ENCODE results near the gene PNKD. TPM values are rescaled to one million over a fixed set of nuclear protein-coding genes. Genes with fewer than 3 reads are reported as not detected.

Gene PNKD
- total and polyA plus RNA-seq, 9 donors: 23.3 to 74.5 (median 48.1) TPM

DNA sequence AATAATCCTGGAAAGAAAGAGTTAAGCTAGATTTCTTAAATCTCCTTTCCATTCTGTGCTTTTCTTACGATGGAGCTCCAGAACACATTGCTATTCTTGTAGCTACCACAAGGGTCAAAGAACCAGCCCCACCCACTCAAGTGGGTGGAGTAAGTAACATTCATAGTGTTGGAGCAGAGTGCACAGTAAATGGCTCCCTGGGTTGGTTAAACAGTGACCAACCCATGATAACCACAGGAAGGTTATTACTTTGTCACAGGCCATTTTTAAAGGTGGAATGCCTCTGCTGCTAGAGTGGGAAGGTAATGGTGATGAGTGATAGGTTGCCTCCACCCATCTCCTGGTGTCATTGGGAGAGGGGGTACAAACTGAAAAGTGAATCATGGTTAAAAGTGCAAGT lies 39.4 kb upstream of the PNKD start:
- 0% methylated on average over 1 of the region's 1 CpG for WGBS, 3 donors
- H3K4me1 ChIP-seq (ENCODE audit: insufficient read depth): peaks cover 14% of the 10 kb centered on the region

DNA sequence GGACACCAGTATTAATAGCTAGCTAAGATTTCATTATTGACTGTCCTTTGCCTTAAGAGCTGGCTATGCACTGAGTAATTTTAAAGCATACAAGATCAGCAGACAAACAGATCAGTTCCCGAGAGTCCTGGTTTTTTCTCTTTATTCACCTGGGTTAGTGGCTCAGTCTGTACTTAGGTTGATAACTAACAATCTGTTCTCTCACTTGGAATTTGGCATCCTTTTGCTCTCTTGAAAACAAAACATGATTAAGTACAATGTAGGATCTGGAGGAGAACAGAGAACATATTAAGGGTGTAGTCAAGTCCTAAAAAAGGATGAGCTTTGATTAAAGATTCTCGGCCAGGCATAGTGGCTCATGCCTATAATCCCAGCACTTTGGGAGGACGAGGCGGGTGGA lies 36.8 kb upstream of the PNKD start:
- Histone ChIP-seq H3K27ac (no peak overlapping the region), H3K9me3 (no peaks in the 10 kb centered on the region), H3K36me3 (no peaks in the 10 kb centered on the region), H3K4me1 (ENCODE audit: insufficient read depth) (peaks cover 12% of the 10 kb centered on the region), H3K4me3 (no peak overlapping the region), H3K27me3 (no peaks in the 10 kb centered on the region)
- DNase-seq: no peak
- 46 to 63% (median 58%) methylated on average over 4 of the region's 4 CpGs for WGBS, 3 donors
- intact Hi-C loops (cut with DNase I): no loop called here
- TF ChIP-seq POLR2A (IDR thresholded peaks at IDR 0.05) (no peak), EP300 (IDR thresholded peaks at IDR 0.05) (no peak)

More for the DNA sequence above, 39.4 kb upstream of the PNKD start:
- DNase-seq: no peak
- no peak overlapping the region for H3K4me3 ChIP-seq
- TF ChIP-seq POLR2A (IDR thresholded peaks at IDR 0.05) (no peak), EP300 (IDR thresholded peaks at IDR 0.05) (no peak)
- TF ChIP-seq, protein P1, sequence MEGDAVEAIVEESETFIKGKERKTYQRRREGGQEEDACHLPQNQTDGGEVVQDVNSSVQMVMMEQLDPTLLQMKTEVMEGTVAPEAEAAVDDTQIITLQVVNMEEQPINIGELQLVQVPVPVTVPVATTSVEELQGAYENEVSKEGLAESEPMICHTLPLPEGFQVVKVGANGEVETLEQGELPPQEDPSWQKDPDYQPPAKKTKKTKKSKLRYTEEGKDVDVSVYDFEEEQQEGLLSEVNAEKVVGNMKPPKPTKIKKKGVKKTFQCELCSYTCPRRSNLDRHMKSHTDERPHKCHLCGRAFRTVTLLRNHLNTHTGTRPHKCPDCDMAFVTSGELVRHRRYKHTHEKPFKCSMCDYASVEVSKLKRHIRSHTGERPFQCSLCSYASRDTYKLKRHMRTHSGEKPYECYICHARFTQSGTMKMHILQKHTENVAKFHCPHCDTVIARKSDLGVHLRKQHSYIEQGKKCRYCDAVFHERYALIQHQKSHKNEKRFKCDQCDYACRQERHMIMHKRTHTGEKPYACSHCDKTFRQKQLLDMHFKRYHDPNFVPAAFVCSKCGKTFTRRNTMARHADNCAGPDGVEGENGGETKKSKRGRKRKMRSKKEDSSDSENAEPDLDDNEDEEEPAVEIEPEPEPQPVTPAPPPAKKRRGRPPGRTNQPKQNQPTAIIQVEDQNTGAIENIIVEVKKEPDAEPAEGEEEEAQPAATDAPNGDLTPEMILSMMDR (IDR thresholded peaks at IDR 0.05): no peak
- H3K27me3 ChIP-seq: no peaks in the 10 kb centered on the region
- H3K27ac ChIP-seq: no peak overlapping the region
- H3K9me3 ChIP-seq: no peaks in the 10 kb centered on the region
- intact Hi-C loops (cut with DNase I): no loop called here
- no peaks in the 10 kb centered on the region for H3K36me3 ChIP-seq

DNA sequence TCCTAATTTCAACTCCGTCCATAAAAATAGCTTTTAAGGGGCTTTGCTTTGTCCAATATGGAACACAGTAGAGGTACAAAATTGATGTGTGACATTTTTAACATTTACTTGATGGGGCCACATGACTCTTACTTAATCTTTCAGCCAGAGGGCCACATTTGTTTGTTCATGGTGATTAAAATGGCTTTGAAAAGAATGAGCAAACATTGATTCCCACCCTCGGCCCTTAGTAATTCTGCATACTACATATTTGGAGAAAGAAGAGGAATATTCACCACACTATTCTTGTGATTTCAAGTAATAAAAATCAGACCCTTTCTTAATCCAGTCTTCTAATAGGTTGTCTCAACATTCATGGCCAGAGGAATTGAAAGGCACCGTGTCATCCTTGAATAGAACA lies 35.8 kb upstream of the PNKD start:
- intact Hi-C loops (cut with DNase I): no loop called here
- TF ChIP-seq POLR2A (IDR thresholded peaks at IDR 0.05): no peak
- TF ChIP-seq EP300 (IDR thresholded peaks at IDR 0.05): no peak
- TF ChIP-seq, protein P1 (IDR thresholded peaks at IDR 0.05): no peak
- H3K27ac ChIP-seq: no peak overlapping the region

DNA sequence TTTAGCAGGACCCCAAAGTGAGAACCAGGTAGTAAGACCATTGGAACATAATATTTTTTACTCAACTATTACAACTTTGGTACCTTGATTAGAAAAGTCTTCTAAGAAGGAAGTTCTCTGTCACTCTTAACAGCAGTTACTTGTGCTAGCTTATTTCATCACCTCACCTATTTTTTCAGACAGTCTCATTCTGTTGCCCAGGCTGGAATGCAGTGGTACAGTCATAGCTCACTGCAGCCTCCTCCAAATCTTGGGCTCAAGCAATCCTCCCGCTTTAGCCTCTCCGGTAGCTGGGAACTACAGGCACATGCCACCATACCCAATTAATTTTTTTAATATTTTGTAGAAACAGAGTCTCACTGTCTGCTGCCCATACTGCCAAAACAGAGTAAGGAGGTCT lies 35.3 kb upstream of the PNKD start:
- Histone ChIP-seq H3K36me3 (no peaks in the 10 kb centered on the region), H3K4me1 (ENCODE audit: insufficient read depth) (peaks cover 14% of the 10 kb centered on the region), H3K27ac (no peak overlapping the region), H3K27me3 (no peaks in the 10 kb centered on the region), H3K4me3 (no peak overlapping the region), H3K9me3 (no peaks in the 10 kb centered on the region)
- DNase-seq: no peak
- intact Hi-C loops (cut with DNase I): no loop called here
- 97 to 98% (median 98%) methylated on average over 2 of the region's 2 CpGs for WGBS, 3 donors
- TF ChIP-seq, protein P1 (IDR thresholded peaks at IDR 0.05): no peak
- no peak for TF ChIP-seq EP300 (IDR thresholded peaks at IDR 0.05)

More for the DNA sequence above, 35.8 kb upstream of the PNKD start:
- H3K27me3 ChIP-seq: no peaks in the 10 kb centered on the region
- 61 to 63% (median 63%) methylated on average over 3 of the region's 3 CpGs for WGBS, 3 donors
- H3K4me3 ChIP-seq: no peak overlapping the region
- H3K4me1 ChIP-seq (ENCODE audit: insufficient read depth): peaks cover 16% of the 10 kb centered on the region
- H3K9me3 ChIP-seq: no peaks in the 10 kb centered on the region
- no peak for DNase-seq
- H3K36me3 ChIP-seq: no peaks in the 10 kb centered on the region

DNA sequence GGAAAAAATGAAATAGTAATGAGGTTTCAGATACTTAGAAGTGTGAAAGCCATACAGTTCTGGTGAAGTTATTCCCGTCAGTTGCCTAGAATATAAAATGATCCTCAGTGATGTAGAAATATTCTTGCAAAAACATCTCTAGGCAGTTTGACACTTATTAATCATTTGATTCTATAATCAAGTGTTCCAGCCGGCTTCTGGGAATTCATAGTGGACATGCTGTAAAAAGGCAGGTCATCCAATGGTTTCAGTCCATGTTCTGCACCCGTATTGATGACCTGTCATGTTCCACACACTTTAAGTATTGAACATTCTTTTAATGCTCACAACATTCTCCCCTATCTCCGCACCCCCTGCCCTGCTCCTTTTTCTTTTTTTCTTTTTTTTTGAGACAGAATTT lies 33.5 kb upstream of the PNKD start:
- no peaks in the 10 kb centered on the region for H3K27me3 ChIP-seq
- TF ChIP-seq, protein P1 (IDR thresholded peaks at IDR 0.05): no peak
- TF ChIP-seq POLR2A (IDR thresholded peaks at IDR 0.05) (no peak), EP300 (IDR thresholded peaks at IDR 0.05) (no peak)
- no peak overlapping the region for H3K4me3 ChIP-seq
- no peak for DNase-seq
- intact Hi-C loops (cut with DNase I): no loop called here
- peaks cover 7% of the 10 kb centered on the region for H3K4me1 ChIP-seq (ENCODE audit: insufficient read depth)
- no peaks in the 10 kb centered on the region for H3K36me3 ChIP-seq
- no peak overlapping the region for H3K27ac ChIP-seq
- no peaks in the 10 kb centered on the region for H3K9me3 ChIP-seq
- 86 to 91% (median 89%) methylated on average over 4 of the region's 4 CpGs for WGBS, 3 donors
